HuH-7 (cell line): ENCODE data around the gene PHYKPL.
"Not testable (repeated sequence)": the region's sequence is repeated elsewhere in the genome, so short reads cannot be mapped to it uniquely, and the experiment has no call there.

Experiments
- DNase-seq: peaks from one replicate; pipeline ENCODE4 v3.0.0; 2011; ENCODE audit warnings: low spot score

PHYKPL gene

DNA sequence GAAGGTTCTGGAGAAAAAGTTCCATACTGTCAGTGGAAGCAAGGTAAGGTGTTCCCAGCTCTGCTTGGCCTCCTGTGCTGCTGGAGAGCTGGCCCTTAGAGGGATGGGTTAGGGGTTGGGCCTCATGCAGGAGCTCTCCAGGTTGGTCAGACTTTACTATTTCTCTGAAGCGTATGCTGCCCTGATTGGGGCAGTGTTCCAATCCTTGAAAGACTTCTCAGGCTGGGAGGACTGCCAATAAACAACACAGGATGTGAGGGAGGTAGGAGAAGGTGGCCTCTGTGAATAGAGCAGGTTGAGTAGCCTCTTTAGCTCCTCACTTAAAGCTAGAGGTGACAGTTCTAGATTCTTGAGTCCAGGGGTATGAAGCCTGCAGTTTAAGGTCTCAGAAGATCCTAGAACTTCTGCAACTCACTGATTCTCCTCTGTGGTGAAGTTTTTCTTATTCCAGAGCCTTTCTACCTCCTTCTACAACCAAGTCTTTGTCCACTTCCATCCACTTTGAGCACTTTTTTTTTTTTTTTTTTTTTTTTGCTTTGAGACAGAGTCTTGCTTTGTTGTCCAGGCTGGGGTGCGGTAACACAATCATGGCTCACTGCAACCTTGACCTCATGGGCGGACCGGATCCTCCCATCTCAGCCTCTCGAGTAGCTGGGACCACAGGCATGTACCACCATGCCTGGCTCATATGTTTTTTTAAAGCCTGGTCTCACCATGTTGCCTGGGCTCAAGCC, 25.3 kb downstream of the PHYKPL start:
- no peak for DNase-seq

GRCh38 chr5:178206166-178207101, 26.2 kb downstream of the PHYKPL start:
- no peak for DNase-seq

- no peak for DNase-seq
Observed at GRCh38 chr5:178205749-178206047, 26.9 kb downstream of the PHYKPL start.

DNA sequence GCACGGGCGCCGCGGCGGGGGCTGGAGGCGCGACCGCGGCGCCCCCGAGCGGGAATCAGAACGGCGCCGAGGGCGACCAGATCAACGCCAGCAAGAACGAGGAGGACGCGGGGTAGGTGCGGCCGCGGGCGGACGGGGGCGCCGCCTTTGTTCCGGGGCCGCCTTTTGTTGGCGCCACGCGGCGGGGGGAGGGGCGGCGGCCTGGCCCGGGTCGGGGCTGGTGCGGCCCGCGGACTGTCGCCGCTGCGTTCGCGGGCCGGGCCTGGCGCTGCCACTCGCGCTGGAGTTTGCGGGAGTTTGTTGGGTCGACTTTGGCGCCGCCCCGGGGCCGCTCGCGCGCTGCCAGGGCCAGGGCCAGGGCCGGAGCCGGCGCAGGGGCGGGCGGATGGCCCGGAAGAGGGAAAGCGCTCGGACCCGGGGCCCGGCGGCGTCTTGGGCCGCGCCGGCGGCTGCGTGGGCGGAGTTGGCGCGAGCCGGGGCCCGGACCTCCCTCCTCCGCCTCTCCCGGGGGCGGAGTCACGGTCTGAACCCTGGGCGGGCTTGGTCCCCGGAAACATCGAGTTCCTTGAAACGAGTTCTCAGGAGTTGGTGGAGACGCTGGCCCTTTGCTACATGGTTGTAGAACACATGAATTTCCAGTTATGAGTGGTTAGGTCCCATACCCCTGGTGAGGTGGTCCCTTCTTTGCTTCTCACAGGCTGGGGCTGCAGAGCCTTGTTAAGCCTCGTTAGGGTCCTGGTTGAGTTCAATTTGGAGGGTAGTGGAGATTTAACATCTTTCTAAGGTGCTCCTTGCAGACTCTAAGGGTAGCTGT, 27.5 kb downstream of the PHYKPL start:
- peak; percentile 85 for DNase-seq

- DNase-seq: peak; percentile 99
Observed at GRCh38 chr5:178204182-178204934, 28.2 kb downstream of the PHYKPL start, which contains the start of gene HNRNPAB. TSS of gene HNRNPAB (plus strand) at chr5:178204533. CDS start at chr5:178204838, 305 bp downstream.

DNA sequence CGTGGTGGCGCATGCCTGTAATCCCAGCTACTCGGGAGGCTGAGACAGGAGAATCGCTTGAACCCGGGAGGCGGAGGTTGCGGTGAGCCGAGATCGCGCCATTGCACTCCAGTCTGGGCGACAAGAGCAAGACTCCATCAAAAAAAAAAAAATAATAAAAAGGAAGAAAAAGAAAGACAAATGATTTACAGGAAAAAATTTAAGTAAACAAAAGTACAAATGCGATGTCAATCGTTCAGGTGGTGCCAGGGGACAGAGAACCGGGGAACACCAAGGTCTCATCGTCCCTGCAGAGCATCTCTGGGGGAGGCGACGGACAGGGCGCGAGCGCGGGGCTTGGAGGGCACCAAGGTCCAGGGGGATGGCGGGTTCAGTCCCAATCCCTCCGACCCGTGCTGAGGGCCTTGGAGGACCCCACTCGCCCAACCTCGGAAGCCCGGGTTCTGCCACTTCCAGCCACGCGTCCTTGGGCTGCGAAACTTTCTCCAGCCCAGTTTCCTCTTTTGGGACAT, 28.9 kb downstream of the PHYKPL start:
- DNase-seq: peak; percentile 47

GRCh38 chr5:178202541-178202940, 30.1 kb downstream of the PHYKPL start:
- no peak for DNase-seq

DNA sequence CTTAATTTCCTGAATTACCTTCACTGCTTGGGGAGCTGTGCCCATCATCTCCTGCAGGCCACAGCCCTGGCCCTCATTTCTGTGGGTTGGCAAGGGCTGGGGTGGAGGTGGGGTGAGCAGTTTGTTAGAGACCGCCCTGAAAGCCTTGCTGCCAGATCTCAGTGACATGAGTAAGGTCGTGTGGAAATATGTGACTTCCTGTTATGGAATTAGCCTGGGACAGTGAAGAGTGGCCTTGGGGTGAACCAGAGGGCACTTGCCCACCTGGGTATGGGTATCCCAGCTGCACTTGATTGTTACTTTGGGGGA, 30.7 kb downstream of the PHYKPL start:
- no peak for DNase-seq

- DNase-seq: no peak
Observed at GRCh38 chr5:178201221-178201926, 31.2 kb downstream of the PHYKPL start.

GRCh38 chr5:178199581-178200434, 32.8 kb downstream of the PHYKPL start:
- DNase-seq: no peak

- no peak for DNase-seq
Observed at GRCh38 chr5:178198706-178199105, 33.9 kb downstream of the PHYKPL start.

DNA sequence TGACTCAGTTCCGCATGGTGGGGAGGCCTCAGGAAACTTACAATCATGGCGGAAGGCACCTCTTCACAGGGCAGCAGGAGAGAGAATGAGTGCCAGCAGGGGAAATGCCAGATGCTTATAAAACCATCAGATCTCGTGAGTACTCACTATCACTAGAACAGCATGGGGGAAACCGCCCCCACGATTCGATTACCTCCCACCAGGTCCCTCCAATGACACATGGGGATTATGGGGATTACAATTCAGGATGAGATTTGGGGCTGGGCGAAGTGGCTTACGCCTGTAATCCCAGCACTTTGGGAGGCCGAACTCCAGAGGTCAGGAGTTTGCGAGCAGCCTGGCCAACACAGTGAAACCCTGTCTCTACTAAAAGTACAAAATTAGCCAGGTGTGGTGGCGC, 34.5 kb downstream of the PHYKPL start:
- DNase-seq: not testable (repeated sequence)

- DNase-seq: peak; percentile 60
Observed at GRCh38 chr5:178196986-178197385, 35.6 kb downstream of the PHYKPL start.

- DNase-seq: no peak
Observed at GRCh38 chr5:178196281-178196812, 36.3 kb downstream of the PHYKPL start.

DNA sequence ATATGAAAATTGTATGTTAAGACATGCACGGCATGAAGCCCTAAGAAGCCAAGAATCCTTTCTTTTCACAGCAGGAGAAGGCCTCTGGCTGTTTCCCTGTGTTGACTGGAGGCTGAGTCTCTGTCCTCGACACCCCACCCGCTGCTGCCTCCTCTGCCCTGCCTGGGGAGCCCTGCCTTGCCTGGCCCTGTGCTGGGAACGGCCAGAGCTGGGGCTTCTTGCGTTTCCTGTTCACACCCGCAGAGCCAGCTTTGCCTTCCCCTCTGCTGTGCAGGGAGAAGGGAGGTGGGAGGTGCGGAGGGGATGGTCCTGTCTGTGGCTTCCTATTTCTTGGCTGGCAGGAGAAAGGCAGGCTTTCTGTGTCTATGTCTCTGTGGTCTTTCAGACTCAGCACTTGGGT, 38.6 kb downstream of the PHYKPL start:
- no peak for DNase-seq

GRCh38 chr5:178193251-178193809, 39.3 kb downstream of the PHYKPL start:
- DNase-seq: no peak

DNA sequence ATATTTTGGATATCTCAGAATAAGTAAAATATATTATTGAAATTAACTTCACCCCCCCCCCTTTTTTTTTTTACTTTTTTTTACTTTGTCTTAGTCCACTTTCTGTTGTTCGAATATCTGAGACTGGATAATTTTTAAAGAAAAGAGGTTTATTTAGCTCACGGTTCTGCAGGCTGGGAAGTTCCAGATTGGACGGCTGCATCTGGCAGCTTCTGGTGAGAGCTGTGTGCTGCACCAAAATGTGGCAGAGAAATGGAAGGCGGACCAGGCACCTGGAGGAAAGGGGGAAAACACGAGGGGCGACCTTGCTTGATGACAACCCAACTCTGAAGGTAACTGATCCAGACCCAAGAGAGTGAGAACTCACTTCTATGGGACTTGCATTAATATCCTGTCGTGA, 39.8 kb downstream of the PHYKPL start:
- no peak for DNase-seq

GRCh38 chr5:178192244-178192643, 40.4 kb downstream of the PHYKPL start:
- DNase-seq: no peak

DNA sequence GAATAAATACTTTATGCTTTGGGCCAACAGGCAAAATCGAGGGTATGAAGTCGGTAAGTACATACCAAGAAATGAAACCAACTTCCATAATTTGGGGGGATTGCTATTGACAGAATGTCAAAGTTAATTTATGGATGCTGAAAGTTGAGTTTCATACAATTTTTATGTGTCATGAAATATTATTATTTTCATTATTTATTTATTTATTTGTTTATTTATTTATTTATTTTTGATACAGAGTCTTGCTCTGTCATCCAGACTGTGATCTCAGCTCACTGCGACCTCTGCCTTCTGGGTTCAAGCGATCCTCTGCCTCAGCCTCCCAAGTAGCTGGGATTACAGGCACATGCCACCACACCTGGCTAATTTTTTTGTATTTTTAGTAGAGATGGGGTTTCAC, 40.9 kb downstream of the PHYKPL start:
- no peak for DNase-seq
